ENCODE data around the gene ZIC4.

The ZIC4 gene

GRCh38 chr3:147405231-147406027 lies 914 bp downstream of the ZIC4 start:
- DNase-seq (ENCODE audit: low spot score), result no peak

GRCh38 chr3:147404800-147405230 lies 1.5 kb downstream of the ZIC4 start:
- no peak for DNase-seq (ENCODE audit: low spot score)

- DNase-seq (ENCODE audit: low spot score), result no peak
These were observed 2.1 kb downstream of the ZIC4 start for GRCh38 chr3:147404000-147404799.

GRCh38 chr3:147403511-147403910 lies 2.8 kb downstream of the ZIC4 start:
- no peak for DNase-seq (ENCODE audit: low spot score)

GRCh38 chr3:147402159-147402558 lies 4.2 kb downstream of the ZIC4 start:
- no peak for DNase-seq (ENCODE audit: low spot score)

GRCh38 chr3:147401421-147401820 lies 4.9 kb downstream of the ZIC4 start:
- DNase-seq (ENCODE audit: low spot score), result no peak

- no peak for DNase-seq (ENCODE audit: low spot score)
These were observed 5.3 kb downstream of the ZIC4 start for GRCh38 chr3:147400999-147401398.

- no peak for DNase-seq (ENCODE audit: low spot score)
These were observed 6.2 kb downstream of the ZIC4 start for GRCh38 chr3:147400111-147400510.

- peak; percentile 69 for DNase-seq (ENCODE audit: low spot score)
These were observed 7.4 kb downstream of the ZIC4 start for GRCh38 chr3:147398813-147399534.

- no peak for DNase-seq (ENCODE audit: low spot score)
These were observed 8.2 kb downstream of the ZIC4 start for GRCh38 chr3:147397875-147398812.

GRCh38 chr3:147397155-147397874 lies 9.0 kb downstream of the ZIC4 start:
- DNase-seq (ENCODE audit: low spot score), result no peak

GRCh38 chr3:147396712-147397046 lies 9.7 kb downstream of the ZIC4 start:
- no peak for DNase-seq (ENCODE audit: low spot score)

- DNase-seq (ENCODE audit: low spot score), result no peak
These were observed 10.2 kb downstream of the ZIC4 start for GRCh38 chr3:147395899-147396711.

- DNase-seq (ENCODE audit: low spot score), result no peak
These were observed 11.5 kb downstream of the ZIC4 start for GRCh38 chr3:147394884-147395225.

- DNase-seq (ENCODE audit: low spot score), result peak; percentile 61
These were observed 12.1 kb downstream of the ZIC4 start for GRCh38 chr3:147393943-147394883.

- DNase-seq (ENCODE audit: low spot score), result peak; percentile 91
These were observed 12.9 kb downstream of the ZIC4 start for GRCh38 chr3:147393261-147393942.

GRCh38 chr3:147392625-147392946 lies 13.8 kb downstream of the ZIC4 start:
- DNase-seq (ENCODE audit: low spot score), result no peak

- DNase-seq (ENCODE audit: low spot score), result peak; percentile 94
These were observed 14.3 kb downstream of the ZIC4 start for GRCh38 chr3:147391781-147392624.

Data from HuH-7.5 (cell line).